GM12891 (cell line): ENCODE results near the gene MAP2K2.

Source experiments
- DNase-seq: peaks from one replicate; pipeline ENCODE4 v3.0.0; 2011; ENCODE audit warnings: low spot score; ENCODE audit not compliant: insufficient read length
- FAIRE-seq: peaks from 2 replicates; lab custom pipeline; 2011; peaks lifted over from hg19 to GRCh38; lab: Jason Lieb, UNC
- PAX5 ChIP-seq: IDR thresholded peaks from 2 replicates; pipeline ENCODE4 v1.6.1; 2011; ENCODE audit warnings: low read length, moderate library complexity, mild to moderate bottlenecking; ENCODE audit not compliant: insufficient read depth, severe bottlenecking
- POLR2A ChIP-seq: IDR thresholded peaks from 2 replicates; pipeline ENCODE4 v1.6.1; 2011; ENCODE audit warnings: low read depth, low read length, control low read depth
- POLR2AphosphoS5 ChIP-seq: IDR thresholded peaks from 2 replicates; pipeline ENCODE4 v1.6.1; 2011; ENCODE audit warnings: low read depth, low read length, control low read depth
- POU2F2 ChIP-seq: IDR thresholded peaks from 2 replicates; pipeline ENCODE4 v1.6.1; 2011; ENCODE audit warnings: low read depth, mild to moderate bottlenecking, control low read depth, low read length, moderate library complexity
- SPI1 ChIP-seq: IDR thresholded peaks from 2 replicates; pipeline ENCODE4 v1.6.1; 2011; ENCODE audit warnings: low read depth, low read length, control low read depth
- TAF1 ChIP-seq: IDR thresholded peaks from 2 replicates; pipeline ENCODE4 v1.6.1; 2011; ENCODE audit warnings: low read depth, low read length, control low read depth

Gene MAP2K2

GRCh38 chr19:4083677-4084546 lies 40.0 kb downstream of the MAP2K2 start:
- TF ChIP-seq POU2F2 (no peak), SPI1 (peak; percentile 27; the same call in 1 of the 2 replicates)
- peak; percentile 59 for DNase-seq
- peak; percentile 79 for FAIRE-seq

- TF ChIP-seq POU2F2 = no peak
- TF ChIP-seq PAX5 = no peak
- no peak for TF ChIP-seq POLR2A
- no peak for TF ChIP-seq POLR2AphosphoS5
- TF ChIP-seq TAF1 = no peak
- TF ChIP-seq SPI1 = no peak
- DNase-seq (no peak), FAIRE-seq (no peak)
Measured at GRCh38 chr19:4082172-4082571, 41.8 kb downstream of the MAP2K2 start.

GRCh38 chr19:4081441-4082129 lies 42.3 kb downstream of the MAP2K2 start:
- DNase-seq (no peak), FAIRE-seq (no peak)
- no peak for TF ChIP-seq PAX5
- TF ChIP-seq SPI1 = no peak
- TF ChIP-seq POLR2AphosphoS5 = no peak
- TF ChIP-seq POLR2A = no peak
- no peak for TF ChIP-seq TAF1
- TF ChIP-seq POU2F2 = no peak

- TF ChIP-seq SPI1 = no peak
- TF ChIP-seq PAX5 = no peak
- TF ChIP-seq POLR2A = no peak
- no peak for TF ChIP-seq POLR2AphosphoS5
- no peak for TF ChIP-seq POU2F2
- TF ChIP-seq TAF1 = no peak
- FAIRE-seq (no peak), DNase-seq (no peak)
Measured at GRCh38 chr19:4080473-4080872, 43.4 kb downstream of the MAP2K2 start.

GRCh38 chr19:4077800-4078684 lies 45.9 kb downstream of the MAP2K2 start:
- peak; percentile 37; the same call in 1 of the 2 replicates for TF ChIP-seq SPI1
- TF ChIP-seq PAX5 = no peak
- FAIRE-seq (peak; percentile 85), DNase-seq (peak; percentile 76)

GRCh38 chr19:4077007-4077374 lies 46.9 kb downstream of the MAP2K2 start:
- FAIRE-seq (peak; percentile 45), DNase-seq (no peak)
- TF ChIP-seq POLR2AphosphoS5 (no peak), POLR2A (no peak), TAF1 (no peak), PAX5 (no peak), POU2F2 (no peak), SPI1 (no peak)

- TF ChIP-seq TAF1 (no peak), POLR2AphosphoS5 (no peak), SPI1 (no peak), PAX5 (no peak), POU2F2 (no peak)
- FAIRE-seq = no peak
- no peak for DNase-seq
Measured at GRCh38 chr19:4075373-4075772, 48.5 kb downstream of the MAP2K2 start.

GRCh38 chr19:4071610-4072009 lies 52.3 kb downstream of the MAP2K2 start:
- TF ChIP-seq TAF1 = no peak
- no peak for TF ChIP-seq POLR2AphosphoS5
- TF ChIP-seq POU2F2 = no peak
- no peak for TF ChIP-seq SPI1
- no peak for TF ChIP-seq PAX5
- no peak for TF ChIP-seq POLR2A
- FAIRE-seq (no peak), DNase-seq (no peak)

GRCh38 chr19:4069331-4069959 lies 54.5 kb downstream of the MAP2K2 start:
- no peak for TF ChIP-seq POLR2AphosphoS5
- no peak for DNase-seq
- FAIRE-seq = no peak
